CD4-positive, alpha-beta T cell treated with Interleukin-12 subunit alpha and Interleukin-12 subunit beta, for 1 hour (primary cell): ENCODE measurements around the gene RPS6KA1.
A peak's percentile ranks its signal among the peaks of the same experiment; 100 is the strongest.

ENCODE experiments used
- DNase-seq: peaks from one replicate; pipeline ENCODE4 v3.0.0-alpha.2; 2020

The RPS6KA1 gene

GRCh38 chr1:26533951-26534509, 4.5 kb downstream of the RPS6KA1 start:
- DNase-seq, result no peak

- no peak for DNase-seq
Observed at GRCh38 chr1:26535201-26535600, 5.6 kb downstream of the RPS6KA1 start.

- no peak for DNase-seq
Observed at GRCh38 chr1:26536081-26536480, 6.5 kb downstream of the RPS6KA1 start.

- no peak for DNase-seq
Observed at GRCh38 chr1:26536521-26536920, 7.0 kb downstream of the RPS6KA1 start.

- peak; percentile 43 for DNase-seq
Observed at GRCh38 chr1:26537951-26538352, 8.4 kb downstream of the RPS6KA1 start.

GRCh38 chr1:26538480-26539412, 9.2 kb downstream of the RPS6KA1 start:
- peak; percentile 57 for DNase-seq

GRCh38 chr1:26539722-26540121, 10.2 kb downstream of the RPS6KA1 start:
- no peak for DNase-seq

GRCh38 chr1:26540351-26540750, 10.8 kb downstream of the RPS6KA1 start:
- peak; percentile 27 for DNase-seq

GRCh38 chr1:26541431-26541815, 11.9 kb downstream of the RPS6KA1 start:
- no peak for DNase-seq

GRCh38 chr1:26541816-26542711, 12.5 kb downstream of the RPS6KA1 start:
- peak; percentile 80 for DNase-seq

GRCh38 chr1:26542771-26543451, 13.3 kb downstream of the RPS6KA1 start:
- no peak for DNase-seq

- no peak for DNase-seq
Observed at GRCh38 chr1:26543462-26543861, 13.9 kb downstream of the RPS6KA1 start.

- DNase-seq, result no peak
Observed at GRCh38 chr1:26544126-26544525, 14.6 kb downstream of the RPS6KA1 start.

GRCh38 chr1:26545969-26546323, 16.4 kb downstream of the RPS6KA1 start:
- no peak for DNase-seq

- DNase-seq, result no peak
Observed at GRCh38 chr1:26546375-26546774, 16.8 kb downstream of the RPS6KA1 start.

GRCh38 chr1:26546819-26547218, 17.3 kb downstream of the RPS6KA1 start:
- DNase-seq, result no peak

GRCh38 chr1:26548841-26549240, 19.3 kb downstream of the RPS6KA1 start:
- no peak for DNase-seq

- no peak for DNase-seq
Observed at GRCh38 chr1:26550946-26551345, 21.4 kb downstream of the RPS6KA1 start.

GRCh38 chr1:26552720-26553119, 23.2 kb downstream of the RPS6KA1 start:
- DNase-seq, result no peak

GRCh38 chr1:26553942-26554682, 24.6 kb downstream of the RPS6KA1 start:
- DNase-seq, result peak; percentile 27

- no peak for DNase-seq
Observed at GRCh38 chr1:26554781-26555180, 25.2 kb downstream of the RPS6KA1 start.

- no peak for DNase-seq
Observed at GRCh38 chr1:26555550-26555981, 26.0 kb downstream of the RPS6KA1 start.
